ENCODE data around the gene DPP8.

The DPP8 gene

GRCh38 chr15:65535192-65535591 is 17.7 kb upstream of the DPP8 start:
- Mint-ChIP-seq H3K36me3 (ENCODE audit: low read depth) (peaks cover 3% of the 10 kb centered on the region), H3K4me3 (no peak overlapping the region), H3K27ac (no peak overlapping the region), H3K9me3 (no peaks in the 10 kb centered on the region), H3K4me1 (ENCODE audit: low read depth) (peaks cover 16% of the 10 kb centered on the region), H3K27me3 (ENCODE audit: low read depth) (no peaks in the 10 kb centered on the region)

- H3K4me3 Mint-ChIP-seq, result no peak overlapping the region
- H3K27ac Mint-ChIP-seq, result peak overlapping the region; percentile 36
- peaks cover 3% of the 10 kb centered on the region for H3K36me3 Mint-ChIP-seq (ENCODE audit: low read depth)
- no peaks in the 10 kb centered on the region for H3K9me3 Mint-ChIP-seq
- H3K4me1 Mint-ChIP-seq (ENCODE audit: low read depth), result peaks cover 20% of the 10 kb centered on the region
- H3K27me3 Mint-ChIP-seq (ENCODE audit: low read depth), result peaks cover 3% of the 10 kb centered on the region
Measured at GRCh38 chr15:65533057-65533756, 15.7 kb upstream of the DPP8 start.

GRCh38 chr15:65532738-65533051 is 15.2 kb upstream of the DPP8 start:
- no peaks in the 10 kb centered on the region for H3K36me3 Mint-ChIP-seq (ENCODE audit: low read depth)
- H3K9me3 Mint-ChIP-seq, result no peaks in the 10 kb centered on the region
- no peak overlapping the region for H3K4me3 Mint-ChIP-seq

GRCh38 chr15:65530318-65531111 is 13.0 kb upstream of the DPP8 start, which contains the start of gene HACD3:
Gene HACD3, plus strand, starts transcription at chr15:65530463. Its CDS starts 169 bp downstream, at chr15:65530632.
- Mint-ChIP-seq H3K36me3 (ENCODE audit: low read depth) (no peaks in the 10 kb centered on the region), H3K27ac (peak within 1 kb of the TSS; percentile 83), H3K27me3 (ENCODE audit: low read depth) (peaks cover 3% of the 10 kb centered on the region), H3K4me1 (ENCODE audit: low read depth) (peaks cover 20% of the 10 kb centered on the region), H3K4me3 (peak within 1 kb of the TSS; percentile 83), H3K9me3 (no peaks in the 10 kb centered on the region)

More at GRCh38 chr15:65532738-65533051, 15.2 kb upstream of the DPP8 start:
- Mint-ChIP-seq H3K27ac (no peak overlapping the region), H3K27me3 (ENCODE audit: low read depth) (peaks cover 3% of the 10 kb centered on the region), H3K4me1 (ENCODE audit: low read depth) (peaks cover 20% of the 10 kb centered on the region)

- Mint-ChIP-seq H3K9me3 (no peaks in the 10 kb centered on the region), H3K4me3 (peak overlapping the region; percentile 76), H3K4me1 (ENCODE audit: low read depth) (peaks cover 20% of the 10 kb centered on the region), H3K27me3 (ENCODE audit: low read depth) (peaks cover 3% of the 10 kb centered on the region), H3K36me3 (ENCODE audit: low read depth) (no peaks in the 10 kb centered on the region), H3K27ac (peak overlapping the region; percentile 83)
Measured at GRCh38 chr15:65529762-65530317, 12.4 kb upstream of the DPP8 start.

- no peaks in the 10 kb centered on the region for H3K36me3 Mint-ChIP-seq (ENCODE audit: low read depth)
- H3K27ac Mint-ChIP-seq, result no peak overlapping the region
- H3K9me3 Mint-ChIP-seq, result no peaks in the 10 kb centered on the region
- H3K4me1 Mint-ChIP-seq (ENCODE audit: low read depth), result peaks cover 19% of the 10 kb centered on the region
- peaks cover 3% of the 10 kb centered on the region for H3K27me3 Mint-ChIP-seq (ENCODE audit: low read depth)
- H3K4me3 Mint-ChIP-seq, result no peak overlapping the region
Measured at GRCh38 chr15:65528461-65529060, 11.1 kb upstream of the DPP8 start.

- H3K27ac Mint-ChIP-seq, result no peak overlapping the region
- H3K4me1 Mint-ChIP-seq (ENCODE audit: low read depth), result peaks cover 7% of the 10 kb centered on the region
- H3K4me3 Mint-ChIP-seq, result no peak overlapping the region
- no peaks in the 10 kb centered on the region for H3K9me3 Mint-ChIP-seq
- peaks cover 3% of the 10 kb centered on the region for H3K27me3 Mint-ChIP-seq (ENCODE audit: low read depth)
- no peaks in the 10 kb centered on the region for H3K36me3 Mint-ChIP-seq (ENCODE audit: low read depth)
Measured at GRCh38 chr15:65525622-65526021, 8.1 kb upstream of the DPP8 start.

GRCh38 chr15:65524226-65524625 is 6.7 kb upstream of the DPP8 start:
- Mint-ChIP-seq H3K27me3 (ENCODE audit: low read depth) (peaks cover 3% of the 10 kb centered on the region), H3K27ac (no peak overlapping the region), H3K4me1 (ENCODE audit: low read depth) (peaks cover 5% of the 10 kb centered on the region), H3K9me3 (no peaks in the 10 kb centered on the region), H3K36me3 (ENCODE audit: low read depth) (no peaks in the 10 kb centered on the region), H3K4me3 (no peak overlapping the region)

GRCh38 chr15:65521350-65521749 is 3.9 kb upstream of the DPP8 start:
- Mint-ChIP-seq H3K4me1 (ENCODE audit: low read depth) (peaks cover 10% of the 10 kb centered on the region), H3K27ac (no peak overlapping the region), H3K9me3 (no peaks in the 10 kb centered on the region), H3K36me3 (ENCODE audit: low read depth) (no peaks in the 10 kb centered on the region), H3K27me3 (ENCODE audit: low read depth) (no peaks in the 10 kb centered on the region), H3K4me3 (no peak overlapping the region)

- H3K27me3 Mint-ChIP-seq (ENCODE audit: low read depth), result no peaks in the 10 kb centered on the region
- H3K9me3 Mint-ChIP-seq, result no peaks in the 10 kb centered on the region
- H3K36me3 Mint-ChIP-seq (ENCODE audit: low read depth), result peaks cover 3% of the 10 kb centered on the region
Measured at GRCh38 chr15:65518633-65519285, 1.3 kb upstream of the DPP8 start.

GRCh38 chr15:65517866-65518207 is 348 bp upstream of the DPP8 start:
- Mint-ChIP-seq H3K36me3 (ENCODE audit: low read depth) (peaks cover 3% of the 10 kb centered on the region), H3K4me1 (ENCODE audit: low read depth) (peaks cover 21% of the 10 kb centered on the region), H3K9me3 (no peaks in the 10 kb centered on the region), H3K4me3 (peak overlapping the region; percentile 92), H3K27me3 (ENCODE audit: low read depth) (no peaks in the 10 kb centered on the region), H3K27ac (peak overlapping the region; percentile 90)

More at GRCh38 chr15:65518633-65519285, 1.3 kb upstream of the DPP8 start:
- H3K4me1 Mint-ChIP-seq (ENCODE audit: low read depth), result peaks cover 20% of the 10 kb centered on the region
- no peak overlapping the region for H3K4me3 Mint-ChIP-seq
- no peak overlapping the region for H3K27ac Mint-ChIP-seq

- H3K36me3 Mint-ChIP-seq (ENCODE audit: low read depth), result peaks cover 20% of the 10 kb centered on the region
- no peaks in the 10 kb centered on the region for H3K9me3 Mint-ChIP-seq
- H3K27me3 Mint-ChIP-seq (ENCODE audit: low read depth), result no peaks in the 10 kb centered on the region
- H3K4me3 Mint-ChIP-seq, result no peak overlapping the region
- H3K27ac Mint-ChIP-seq, result no peak overlapping the region
- H3K4me1 Mint-ChIP-seq (ENCODE audit: low read depth), result peaks cover 26% of the 10 kb centered on the region
Measured at GRCh38 chr15:65512807-65513416, 4.6 kb downstream of the DPP8 start.

- Mint-ChIP-seq H3K27ac (no peak overlapping the region), H3K9me3 (no peaks in the 10 kb centered on the region), H3K4me1 (ENCODE audit: low read depth) (peaks cover 23% of the 10 kb centered on the region), H3K36me3 (ENCODE audit: low read depth) (peaks cover 21% of the 10 kb centered on the region), H3K27me3 (ENCODE audit: low read depth) (no peaks in the 10 kb centered on the region), H3K4me3 (no peak overlapping the region)
Measured at GRCh38 chr15:65512189-65512588, 5.3 kb downstream of the DPP8 start.

- H3K27me3 Mint-ChIP-seq (ENCODE audit: low read depth), result no peaks in the 10 kb centered on the region
- H3K36me3 Mint-ChIP-seq (ENCODE audit: low read depth), result peaks cover 25% of the 10 kb centered on the region
- no peaks in the 10 kb centered on the region for H3K9me3 Mint-ChIP-seq
- H3K4me3 Mint-ChIP-seq, result no peak overlapping the region
- H3K27ac Mint-ChIP-seq, result no peak overlapping the region
- peaks cover 13% of the 10 kb centered on the region for H3K4me1 Mint-ChIP-seq (ENCODE audit: low read depth)
Measured at GRCh38 chr15:65509321-65509720, 8.2 kb downstream of the DPP8 start.

Measured in T-helper 1 cell treated with Interleukin-12 subunit alpha and Interleukin-12 subunit beta and Interleukin-4 antibody, amounts not matched to agents 30 μg/mL and 1 μg/mL, for 36 hours (primary cell).